Calu3 (cell line): Measurements from ENCODE around the gene VAV1. TPM values are rescaled to one million over a fixed set of nuclear protein-coding genes. Genes with fewer than 3 reads are reported as not detected.

ENCODE experiments used
- BruUV-seq: library from RNA; stranded (reverse); fragments of 400-500 nt; replicated peaks from 2 replicates; lab custom pipeline; 2021; lab: Mats Ljungman, UMichigan
- CTCF ChIA-PET: fragments of 300-600 bp; sonication (Branson Sonifier 250); formaldehyde crosslinking; loops from one replicate; lab custom pipeline; 2022; ENCODE audit warnings: antibody characterized with exemption; lab: Charles Lee
- DNase-seq: peaks from one replicate; pipeline ENCODE4 v3.0.0; 2022
- H3K27ac Mint-ChIP-seq: one replicate; pipeline ENCODE4 v1.8.0; 2022; ENCODE audit warnings: mixed read lengths; ENCODE audit not compliant: unreplicated experiment
- H3K27me3 Mint-ChIP-seq: one replicate; pipeline ENCODE4 v1.8.0; 2022; ENCODE audit warnings: mixed read lengths; ENCODE audit not compliant: unreplicated experiment
- H3K36me3 Mint-ChIP-seq: one replicate; pipeline ENCODE4 v1.8.0; 2022; ENCODE audit warnings: mild to moderate bottlenecking, moderate library complexity, mixed read lengths; ENCODE audit not compliant: insufficient read depth, unreplicated experiment
- H3K4me1 Mint-ChIP-seq: one replicate; pipeline ENCODE4 v1.8.0; 2022; ENCODE audit warnings: mild to moderate bottlenecking, low read depth, mixed read lengths; ENCODE audit not compliant: unreplicated experiment
- H3K4me3 Mint-ChIP-seq: one replicate; pipeline ENCODE4 v1.8.0; 2022; ENCODE audit warnings: mild to moderate bottlenecking, low read depth, moderate library complexity, mixed read lengths; ENCODE audit not compliant: unreplicated experiment
- H3K9me3 Mint-ChIP-seq: one replicate; pipeline ENCODE4 v1.8.0; 2022; ENCODE audit warnings: low read depth, mixed read lengths; ENCODE audit not compliant: unreplicated experiment
- intact Hi-C: fragments of 100-400 bp; cut with micrococcal nuclease; formaldehyde crosslinking; loops from one replicate; pipeline ENCODE4 v1.10.0; 2022; ENCODE audit not compliant: unreplicated experiment
- total RNA-seq: library from RNA; stranded (reverse); gene quantifications from 2 replicates; pipeline ENCODE4 v1.2.3, GENCODE V29; 2022
- TF ChIP-seq, protein P1 (sequence below): fragments of 200-600 bp; IDR thresholded peaks from one replicate; pipeline ENCODE4 v1.8.0; 2022; ENCODE audit warnings: antibody characterized with exemption; ENCODE audit not compliant: unreplicated experiment

Gene VAV1
- total RNA-seq, 1 experiment from 2014 or later, result 0.28 TPM

DNA sequence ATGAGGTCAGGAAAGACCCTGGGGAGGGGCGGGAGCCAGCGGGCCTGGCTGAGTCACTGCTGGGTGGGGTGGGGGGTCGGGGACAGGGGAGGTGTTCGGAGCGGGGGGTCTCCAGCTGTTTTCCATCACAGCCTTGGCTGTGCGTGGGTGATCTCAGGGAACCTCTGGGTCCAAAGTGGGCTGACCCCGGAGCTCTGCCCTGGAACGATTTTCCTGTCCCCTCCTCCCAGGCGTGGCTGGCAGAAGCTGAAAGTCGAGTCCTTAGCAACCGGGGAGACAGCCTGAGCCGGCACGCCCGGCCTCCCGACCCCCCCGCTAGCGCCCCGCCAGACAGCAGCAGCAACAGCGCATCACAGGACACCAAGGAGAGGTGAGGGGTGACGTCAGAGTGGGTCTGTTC, 22.4 kb upstream of the VAV1 start:
- CTCF ChIA-PET, result interaction anchor here (0.7 kb wide), 1 partner anchor 106 kb away, joined by 3 read pairs; no protein-coding TSS in a partner anchor
- no TSS peak for BruUV-seq
- Mint-ChIP-seq H3K9me3 (no peaks in the 10 kb centered on the region), H3K4me1 (peaks cover 20% of the 10 kb centered on the region), H3K27me3 (no peaks in the 10 kb centered on the region), H3K27ac (peak overlapping the region; percentile 60), H3K36me3 (peaks cover 91% of the 10 kb centered on the region), H3K4me3 (no peak overlapping the region)
- intact Hi-C loops, result no loop called here
- no peak for DNase-seq
- TF ChIP-seq, protein P1, sequence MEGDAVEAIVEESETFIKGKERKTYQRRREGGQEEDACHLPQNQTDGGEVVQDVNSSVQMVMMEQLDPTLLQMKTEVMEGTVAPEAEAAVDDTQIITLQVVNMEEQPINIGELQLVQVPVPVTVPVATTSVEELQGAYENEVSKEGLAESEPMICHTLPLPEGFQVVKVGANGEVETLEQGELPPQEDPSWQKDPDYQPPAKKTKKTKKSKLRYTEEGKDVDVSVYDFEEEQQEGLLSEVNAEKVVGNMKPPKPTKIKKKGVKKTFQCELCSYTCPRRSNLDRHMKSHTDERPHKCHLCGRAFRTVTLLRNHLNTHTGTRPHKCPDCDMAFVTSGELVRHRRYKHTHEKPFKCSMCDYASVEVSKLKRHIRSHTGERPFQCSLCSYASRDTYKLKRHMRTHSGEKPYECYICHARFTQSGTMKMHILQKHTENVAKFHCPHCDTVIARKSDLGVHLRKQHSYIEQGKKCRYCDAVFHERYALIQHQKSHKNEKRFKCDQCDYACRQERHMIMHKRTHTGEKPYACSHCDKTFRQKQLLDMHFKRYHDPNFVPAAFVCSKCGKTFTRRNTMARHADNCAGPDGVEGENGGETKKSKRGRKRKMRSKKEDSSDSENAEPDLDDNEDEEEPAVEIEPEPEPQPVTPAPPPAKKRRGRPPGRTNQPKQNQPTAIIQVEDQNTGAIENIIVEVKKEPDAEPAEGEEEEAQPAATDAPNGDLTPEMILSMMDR, result no peak

DNA sequence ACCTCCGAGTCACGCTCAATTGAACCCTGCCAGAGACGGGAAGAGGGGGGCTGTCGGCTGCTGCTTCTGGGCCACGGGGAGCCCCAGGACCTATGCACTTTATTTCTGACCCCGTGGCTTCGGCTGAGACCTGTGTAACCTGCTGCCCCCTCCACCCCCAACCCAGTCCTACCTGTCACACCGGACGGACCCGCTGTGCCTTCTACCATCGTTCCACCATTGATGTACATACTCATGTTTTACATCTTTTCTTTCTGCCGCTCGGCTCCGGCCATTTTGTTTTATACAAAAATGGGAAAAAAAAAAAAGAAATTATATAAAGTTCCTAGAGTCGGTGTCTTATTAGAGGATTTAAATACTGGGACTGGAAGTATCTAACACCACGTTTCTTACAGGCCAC, 21.3 kb upstream of the VAV1 start:
- H3K4me3 Mint-ChIP-seq, result no peak overlapping the region
- TF ChIP-seq, protein P1, result no peak
- H3K27ac Mint-ChIP-seq, result no peak overlapping the region
- no peak for DNase-seq
- intact Hi-C loops, result no loop called here
- CTCF ChIA-PET, result no interaction called here
- peaks cover 83% of the 10 kb centered on the region for H3K36me3 Mint-ChIP-seq
- no TSS peak for BruUV-seq
- H3K4me1 Mint-ChIP-seq, result peaks cover 9% of the 10 kb centered on the region
- H3K9me3 Mint-ChIP-seq, result no peaks in the 10 kb centered on the region
- H3K27me3 Mint-ChIP-seq, result no peaks in the 10 kb centered on the region

GRCh38 chr19:6752256-6753177, 20.0 kb upstream of the VAV1 start:
- peaks cover 83% of the 10 kb centered on the region for H3K36me3 Mint-ChIP-seq
- peak overlapping the region; percentile 77 for H3K27ac Mint-ChIP-seq
- intact Hi-C loops, result no loop called here
- TF ChIP-seq, protein P1, result no peak
- no peaks in the 10 kb centered on the region for H3K9me3 Mint-ChIP-seq
- H3K4me1 Mint-ChIP-seq, result peaks cover 9% of the 10 kb centered on the region
- TSS peak; percentile 13 for BruUV-seq
- no peaks in the 10 kb centered on the region for H3K27me3 Mint-ChIP-seq
- CTCF ChIA-PET, result no interaction called here
- DNase-seq, result peak; percentile 28
- peak overlapping the region; percentile 50 for H3K4me3 Mint-ChIP-seq

DNA sequence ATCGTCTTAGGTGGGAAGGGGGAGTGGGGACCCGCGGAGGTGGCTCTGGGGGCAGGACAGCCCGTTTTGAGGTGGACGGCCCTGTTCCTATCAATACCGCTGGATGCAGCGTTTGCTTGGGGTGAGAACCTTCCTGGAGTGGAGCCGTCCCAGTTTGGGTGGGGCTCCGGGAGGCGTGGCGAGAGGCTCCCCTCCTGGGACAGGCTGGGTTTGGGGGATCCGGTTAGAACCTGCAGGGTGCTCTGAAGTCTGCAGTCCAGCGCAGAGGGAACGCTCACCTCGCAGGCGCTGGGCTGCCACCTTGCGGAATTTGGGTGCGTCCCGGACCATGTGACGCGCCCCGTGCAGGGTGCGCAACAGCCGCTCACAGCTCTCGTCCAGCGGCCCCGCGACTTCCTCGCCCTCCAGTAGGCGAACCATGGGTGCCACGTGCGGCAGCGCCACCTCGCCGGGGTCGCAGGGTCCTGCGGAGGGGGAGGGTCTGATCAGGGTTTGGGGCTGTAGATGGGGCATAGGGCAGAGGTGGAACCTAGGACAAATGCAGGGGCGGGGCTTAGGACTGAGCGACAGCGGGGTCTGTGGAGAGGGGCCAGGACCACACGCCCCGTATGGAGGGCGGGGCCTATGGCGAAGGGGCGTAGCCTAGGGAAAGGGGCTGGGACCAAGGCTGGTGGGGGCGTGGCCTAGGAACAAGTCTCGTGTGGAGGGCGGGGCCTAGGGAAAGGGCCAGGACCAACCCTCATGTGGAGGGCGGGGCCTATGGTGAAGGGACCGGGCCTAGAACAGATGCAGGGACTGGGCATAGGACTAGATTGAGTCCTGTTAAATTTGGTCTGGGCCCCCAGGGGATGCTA, 19.1 kb upstream of the VAV1 start:
- intact Hi-C loops, result no loop called here
- H3K36me3 Mint-ChIP-seq, result peaks cover 83% of the 10 kb centered on the region
- TF ChIP-seq, protein P1, result no peak
- H3K4me3 Mint-ChIP-seq, result peak overlapping the region; percentile 50
- H3K27ac Mint-ChIP-seq, result peak overlapping the region; percentile 77
- H3K9me3 Mint-ChIP-seq, result no peaks in the 10 kb centered on the region
- BruUV-seq, result no TSS peak
- H3K4me1 Mint-ChIP-seq, result peaks cover 9% of the 10 kb centered on the region
- peak; percentile 72 for DNase-seq
- CTCF ChIA-PET, result no interaction called here
- no peaks in the 10 kb centered on the region for H3K27me3 Mint-ChIP-seq
